NCI-H1092 (cell line): ENCODE results near the gene NAA60.
"Not testable (repeated sequence)": the region's sequence is repeated elsewhere in the genome, so short reads cannot be mapped to it uniquely, and the experiment has no call there.

Experiments
- DNase-seq: peaks from one replicate; lab custom pipeline; 2025; lab: John Stamatoyannopoulos, UW

The NAA60 gene

DNA sequence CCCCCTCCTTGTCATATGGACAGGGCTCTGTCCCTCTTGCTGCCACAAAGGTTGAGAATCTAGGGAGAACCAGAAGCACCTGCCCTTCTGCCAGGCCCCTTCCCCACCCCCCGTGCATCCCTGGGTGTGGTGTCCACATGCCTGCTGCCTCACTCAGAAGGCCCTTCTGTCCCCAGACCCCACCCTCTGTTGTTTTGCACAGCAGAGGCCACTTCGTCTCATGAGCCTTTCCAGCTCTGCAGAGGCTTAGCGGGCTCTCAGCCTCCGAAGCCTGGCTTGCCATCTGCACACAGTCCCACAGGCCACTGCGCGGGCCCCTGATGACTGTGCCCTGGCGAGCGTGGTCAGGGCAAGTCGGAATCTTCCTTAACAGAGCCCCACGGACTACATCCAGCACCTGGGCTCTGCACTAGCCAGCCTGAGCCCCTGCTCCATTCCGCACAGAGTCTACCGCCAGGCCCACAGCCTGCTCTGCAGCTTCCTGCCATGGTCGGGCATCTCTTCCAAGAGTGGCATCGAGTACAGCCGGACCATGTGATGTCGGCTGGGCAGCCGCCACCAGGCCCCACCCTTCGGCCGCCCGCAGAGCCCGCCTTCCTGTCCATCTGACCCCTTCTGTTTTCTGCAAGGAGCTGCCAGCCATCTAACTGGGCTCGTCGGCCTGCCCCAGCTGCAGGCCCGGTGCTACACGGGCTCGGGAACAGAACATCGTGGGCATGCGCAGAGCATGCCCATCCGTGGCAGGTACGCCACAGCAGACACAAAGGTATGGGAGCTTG lies 41.0 kb downstream of the NAA60 start:
- no peak for DNase-seq

DNA sequence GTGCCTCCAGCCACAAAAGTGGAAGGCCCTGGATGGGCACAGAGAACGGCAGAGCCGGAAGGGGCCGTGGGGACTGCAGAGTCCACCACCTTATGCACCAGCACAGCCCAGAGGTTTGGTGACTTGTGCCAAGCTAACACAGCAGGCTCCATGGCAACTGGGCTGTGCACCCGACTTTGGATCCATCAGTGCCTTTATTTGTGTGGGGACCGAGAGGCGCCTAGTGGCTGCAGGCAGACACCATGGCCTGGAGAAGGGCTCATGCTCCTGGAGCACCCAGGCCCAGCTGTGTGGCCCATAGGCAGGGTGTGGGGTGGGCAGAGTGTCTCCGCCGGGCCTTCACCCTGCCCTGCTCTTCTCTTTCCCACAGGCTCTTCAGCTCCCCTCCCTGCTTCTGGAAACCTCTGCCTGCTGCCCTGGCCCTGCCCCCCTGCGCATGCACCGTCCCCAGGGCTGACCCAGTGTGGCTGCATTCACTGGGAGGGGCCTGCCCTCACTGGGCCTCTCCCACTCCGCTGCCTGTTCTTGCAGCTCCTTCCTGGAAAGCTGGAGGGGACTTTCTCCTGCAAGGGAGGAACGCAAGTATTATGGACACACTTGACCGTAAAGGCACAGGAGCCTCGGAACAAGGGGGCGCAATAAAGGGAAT lies 41.7 kb downstream of the NAA60 start:
- DNase-seq = no peak

- DNase-seq = no peak
Observed at GRCh38 chr16:3485821-3486505, 42.5 kb downstream of the NAA60 start.

GRCh38 chr16:3486506-3487215 lies 43.2 kb downstream of the NAA60 start:
- no peak for DNase-seq

DNA sequence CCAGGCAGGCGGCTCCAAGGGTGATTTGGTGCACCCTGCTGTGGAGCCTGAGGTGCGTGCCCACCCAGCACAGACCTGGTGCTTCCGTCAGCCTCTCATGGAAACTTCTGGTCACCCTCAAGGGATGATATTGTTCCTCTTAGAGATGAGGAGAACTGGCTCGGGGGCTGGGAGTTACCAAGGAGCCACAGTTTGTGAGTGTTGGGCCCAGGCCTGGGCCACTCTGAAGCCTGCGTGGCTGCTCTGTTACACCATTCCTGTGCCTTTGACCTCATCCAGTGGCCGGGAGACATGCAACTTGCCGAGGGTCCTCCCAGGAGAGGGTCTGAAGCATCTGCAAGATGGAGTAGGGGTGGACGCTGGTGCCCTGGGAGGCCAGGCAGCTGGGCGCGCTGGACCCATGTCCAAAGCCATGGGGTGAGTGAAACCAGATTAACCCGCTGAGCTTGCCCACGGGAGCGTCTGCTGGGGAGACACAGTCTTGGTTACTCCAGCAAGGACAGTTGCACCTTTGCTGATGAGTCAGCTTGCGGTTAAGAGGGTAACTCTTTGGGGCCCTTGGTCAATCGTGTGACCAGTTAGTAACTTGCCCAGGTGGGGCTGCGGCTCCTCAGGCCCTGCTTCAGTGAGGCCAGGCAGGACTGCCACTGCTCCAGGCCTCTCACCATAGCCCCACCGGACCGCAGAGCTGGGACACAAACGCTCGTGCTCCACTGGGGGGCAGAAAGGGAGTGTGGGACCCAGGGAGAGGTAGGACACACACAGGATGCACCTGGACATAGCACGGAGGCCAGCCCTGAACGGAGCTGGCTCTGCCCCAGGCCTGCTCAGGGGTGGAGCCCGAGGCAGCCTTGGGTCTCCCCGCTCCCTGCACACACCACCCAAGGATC lies 44.3 kb downstream of the NAA60 start:
- DNase-seq = no peak

DNA sequence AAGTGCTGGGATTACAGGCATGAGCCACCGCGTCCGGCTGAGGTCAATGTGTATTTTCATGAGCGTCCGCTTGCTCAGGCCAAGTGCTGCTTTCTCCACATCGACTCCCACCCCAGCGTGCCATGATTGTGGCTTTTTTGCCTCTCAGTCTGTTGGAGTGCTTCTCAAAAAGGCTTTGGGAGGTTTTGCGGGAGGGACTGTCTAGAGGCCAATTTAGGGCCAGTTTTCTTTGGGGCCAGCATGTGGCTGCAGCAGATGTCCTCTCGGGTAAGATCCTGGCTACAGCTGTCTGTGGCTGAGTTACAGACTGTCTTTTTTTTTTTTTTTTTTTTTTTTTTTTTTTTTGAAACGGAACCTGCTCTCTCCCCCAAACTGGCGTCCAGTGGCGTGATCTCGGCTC lies 45.3 kb downstream of the NAA60 start:
- DNase-seq = no peak

GRCh38 chr16:3490911-3491629 lies 47.6 kb downstream of the NAA60 start:
- peak; percentile 76 for DNase-seq

- DNase-seq = no peak
Observed at GRCh38 chr16:3492356-3492755, 48.9 kb downstream of the NAA60 start.

- no peak for DNase-seq
Observed at GRCh38 chr16:3494386-3494973, 51.0 kb downstream of the NAA60 start.

GRCh38 chr16:3495176-3495575 lies 51.7 kb downstream of the NAA60 start, which contains the start of gene C16orf90:
Gene C16orf90 (minus strand): TSS chr16:3495489. CDS start chr16:3495421, 68 bp downstream.
- DNase-seq = no peak

DNA sequence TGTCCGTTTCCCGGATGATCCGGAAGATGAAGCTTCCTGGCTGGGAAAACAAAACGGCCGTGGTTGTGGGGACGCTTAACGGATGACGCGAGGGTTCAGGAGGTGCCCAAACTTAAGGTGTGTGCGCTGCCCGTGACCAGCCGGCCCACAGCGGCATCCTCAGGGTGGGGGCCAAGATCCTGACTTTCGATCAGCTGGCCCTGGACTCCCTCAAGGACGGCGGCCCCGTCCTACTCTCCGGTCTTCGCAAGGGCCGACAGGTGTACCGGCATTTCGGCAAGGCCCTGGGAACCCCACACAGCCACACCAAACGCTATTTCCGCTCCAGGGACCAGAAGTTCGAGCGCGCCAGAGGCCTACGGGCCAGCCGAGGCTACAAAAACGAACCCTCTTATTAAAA lies 52.9 kb downstream of the NAA60 start:
- DNase-seq = no peak

DNA sequence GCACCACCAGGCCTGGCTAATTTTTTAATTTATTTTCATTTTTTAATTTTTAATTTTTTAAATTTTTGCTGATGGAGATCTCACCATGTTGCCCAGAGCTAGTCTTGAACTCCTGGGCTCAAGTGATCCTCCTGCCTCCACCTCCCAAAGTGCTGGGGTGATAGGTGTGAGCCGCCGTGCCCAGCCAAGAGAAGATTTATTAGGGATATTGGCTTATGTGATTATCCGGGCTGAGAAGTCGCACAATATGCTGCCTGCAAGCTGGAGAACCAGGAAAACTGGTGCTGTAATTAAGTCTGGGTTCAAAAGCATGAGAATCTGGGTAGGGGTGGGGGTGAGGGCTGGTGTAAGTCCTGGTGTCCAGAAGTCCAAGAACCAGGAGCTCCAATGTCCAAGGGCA lies 54.3 kb downstream of the NAA60 start:
- no peak for DNase-seq

GRCh38 chr16:3498988-3499387 lies 55.5 kb downstream of the NAA60 start:
- no peak for DNase-seq

- DNase-seq = not testable (repeated sequence)
Observed at GRCh38 chr16:3501412-3501761, 57.9 kb downstream of the NAA60 start.

DNA sequence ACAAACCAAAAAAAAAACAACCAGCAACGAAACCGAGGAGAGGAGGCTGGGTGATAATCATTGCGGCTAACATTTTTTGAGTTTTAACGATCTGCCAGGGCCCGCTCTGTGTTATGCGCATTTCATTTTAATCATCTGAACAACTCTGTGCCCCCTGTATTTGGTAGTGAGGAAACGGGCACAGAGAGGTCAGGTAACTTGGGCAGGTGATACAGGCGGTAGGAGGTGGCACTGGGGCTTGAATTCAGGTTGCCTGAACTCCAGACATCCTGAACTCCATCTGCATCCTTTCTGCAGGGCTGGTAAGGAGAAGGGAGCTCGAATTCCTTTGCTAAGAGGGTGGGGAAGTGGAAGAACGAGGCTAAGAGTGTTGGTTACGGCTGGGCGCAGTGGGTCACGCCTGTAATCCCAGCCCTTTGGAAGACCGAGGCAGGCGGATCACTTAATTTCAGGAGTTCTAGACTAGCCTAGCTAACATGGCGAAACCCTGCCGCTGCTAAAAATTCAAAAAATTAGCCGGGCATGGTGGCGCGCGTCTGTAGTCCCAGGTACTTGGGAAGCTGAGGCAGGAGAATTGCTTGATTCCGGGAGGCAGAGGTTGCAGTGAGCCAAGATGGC lies 58.4 kb downstream of the NAA60 start:
- DNase-seq = no peak

GRCh38 chr16:3503523-3503922 lies 60.0 kb downstream of the NAA60 start:
- no peak for DNase-seq

DNA sequence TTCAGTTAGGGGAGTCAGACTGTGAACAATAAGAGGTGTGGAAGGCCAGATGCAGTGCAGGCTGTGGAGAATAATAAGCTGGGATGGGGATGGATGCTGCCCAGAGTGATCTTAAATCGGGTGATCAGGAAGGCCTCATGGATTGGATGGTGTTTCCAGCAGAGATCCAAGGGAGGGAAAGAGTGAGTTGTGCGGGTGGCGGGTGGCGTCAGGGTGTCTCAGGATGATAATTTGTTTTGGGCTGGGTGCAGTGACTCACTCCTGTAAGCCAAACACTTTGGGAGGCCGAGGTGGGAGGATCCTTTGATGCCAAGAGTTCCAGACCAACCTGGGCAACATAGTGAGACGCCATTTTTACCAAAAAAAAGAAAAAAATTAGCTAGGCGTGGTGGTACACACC lies 65.3 kb downstream of the NAA60 start:
- no peak for DNase-seq

DNA sequence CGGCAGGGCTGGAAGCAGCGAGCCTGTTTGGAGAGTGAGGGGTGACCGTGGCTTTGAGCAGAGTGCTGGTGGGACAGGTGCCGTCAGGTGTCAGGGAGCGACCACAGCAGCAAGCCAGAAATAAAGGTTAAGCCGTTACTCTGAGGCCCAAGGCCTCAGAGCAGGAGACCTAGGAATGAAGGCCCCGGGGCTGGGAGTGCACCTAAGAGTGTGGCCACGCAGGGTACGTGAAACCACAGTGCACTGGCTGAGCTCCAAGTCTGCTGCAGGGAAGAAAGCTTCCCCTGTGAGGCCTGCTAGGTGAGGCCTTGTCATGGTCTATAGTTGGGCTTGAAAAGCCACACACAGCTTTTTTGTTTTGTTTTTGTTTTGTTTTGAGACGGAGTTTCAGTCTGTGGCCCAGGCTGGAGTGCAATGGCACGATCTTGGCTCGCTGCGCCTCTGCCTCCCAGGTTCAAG lies 66.0 kb downstream of the NAA60 start:
- DNase-seq = no peak

DNA sequence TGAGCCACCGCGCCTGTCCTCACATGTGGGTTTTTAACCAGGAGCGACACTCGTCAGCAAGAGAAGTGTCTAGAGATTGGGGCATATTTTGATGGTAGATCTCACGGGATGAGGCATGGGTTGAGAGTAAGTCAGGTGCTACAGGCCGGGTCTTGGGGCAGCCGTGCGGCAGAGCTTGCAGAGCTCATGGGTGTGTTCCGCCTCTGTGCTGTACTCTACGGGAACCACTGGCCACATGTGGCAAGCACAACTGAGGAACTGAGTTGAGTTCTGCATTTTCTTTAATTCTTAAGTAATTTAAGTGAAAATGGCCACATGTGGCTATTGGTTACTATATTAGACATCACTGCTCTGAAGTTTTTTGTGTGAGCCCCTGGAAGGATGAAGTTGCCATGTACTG lies 66.9 kb downstream of the NAA60 start:
- DNase-seq = no peak
